NCI-H2107 treated with DMSO at 0.1 percent for 48 hours (cell line): ENCODE data around the gene FCRL6.

ENCODE experiments used
- DNase-seq: peaks from one replicate; lab custom pipeline; 2025; ENCODE audit not compliant: unreplicated experiment; lab: John Stamatoyannopoulos, UW

The FCRL6 gene

DNA sequence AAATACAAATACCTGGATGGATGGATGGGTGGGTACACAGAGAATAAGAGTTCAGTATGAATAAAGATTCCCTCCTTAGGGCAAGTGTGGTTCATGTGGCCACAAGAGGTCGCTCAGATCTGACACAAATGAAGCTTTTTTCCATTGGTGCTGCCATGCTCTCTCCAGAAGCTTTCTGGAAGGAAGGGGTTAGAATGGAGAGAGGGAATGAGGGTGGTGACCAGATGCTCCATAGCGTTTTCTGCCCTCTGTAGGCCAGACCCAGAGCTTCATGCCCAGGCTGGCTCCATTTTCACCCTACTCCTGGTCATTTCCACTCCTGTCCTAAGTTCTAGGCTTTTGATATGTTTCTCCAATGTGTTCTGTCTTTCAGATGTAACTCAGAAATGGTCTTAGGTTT is 3.3 kb upstream of the FCRL6 start:
- DNase-seq: peak; percentile 84

DNA sequence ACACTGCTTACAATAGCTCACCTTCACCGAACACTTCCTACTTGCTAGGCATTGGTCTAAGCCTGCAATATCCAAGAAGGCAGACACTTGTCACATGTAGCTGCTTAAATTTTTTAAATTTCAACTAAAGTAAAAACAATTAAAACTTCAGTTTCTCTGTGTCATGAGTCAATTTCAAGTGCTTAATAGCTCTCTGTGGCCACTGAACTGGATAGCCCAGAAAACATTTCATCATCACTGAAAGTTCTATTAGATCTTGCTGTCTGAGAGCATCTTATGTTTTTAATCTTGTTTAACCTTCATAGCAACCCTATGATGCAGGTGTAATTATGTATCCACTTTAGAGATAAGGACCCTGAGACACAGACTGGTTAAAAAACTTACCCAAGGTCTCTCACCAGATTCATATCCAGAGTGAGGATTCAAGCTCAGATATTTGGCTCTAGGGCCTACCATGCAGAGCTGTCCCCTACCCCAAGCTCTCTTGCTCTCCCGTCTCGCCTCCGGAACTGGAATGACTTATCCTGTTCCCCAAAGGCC is 2.6 kb upstream of the FCRL6 start:
- DNase-seq: no peak

GRCh38 chr1:159800177-159800930 is 1.8 kb upstream of the FCRL6 start:
- DNase-seq: peak; percentile 77

DNA sequence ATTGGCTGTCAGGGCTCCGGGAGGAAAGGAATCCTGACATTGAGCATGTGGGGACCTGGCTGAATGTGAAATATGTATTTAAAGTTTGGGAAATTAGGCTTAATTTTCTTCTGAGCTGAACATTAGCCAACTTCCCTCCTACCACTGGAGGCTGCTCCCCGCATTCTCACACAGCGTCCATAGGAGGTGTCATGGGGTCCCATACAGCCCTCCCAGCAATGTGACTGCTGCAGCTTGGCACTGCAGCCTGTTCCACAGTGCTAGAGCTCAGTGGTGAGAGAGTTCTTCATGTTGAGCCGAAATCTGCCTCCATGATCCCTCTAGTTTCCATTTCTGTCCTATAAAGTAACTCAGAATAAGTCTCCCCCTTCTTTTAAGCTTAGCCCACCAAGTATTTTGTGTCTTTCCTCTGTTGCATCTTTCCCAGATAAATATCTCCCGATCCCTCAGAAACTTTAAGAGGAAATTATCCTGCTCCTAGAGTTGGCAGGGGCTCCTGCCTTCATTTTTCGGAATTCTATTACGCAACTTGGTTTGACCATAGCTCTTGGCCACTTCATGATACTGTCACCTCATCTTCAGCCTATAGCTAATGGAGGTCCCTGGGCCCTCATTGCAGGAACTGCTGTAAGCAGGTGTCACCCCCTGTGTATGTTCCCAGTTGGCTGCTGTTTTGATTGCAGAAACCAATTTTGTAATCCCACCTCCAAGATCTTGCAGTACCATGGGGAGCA is 2.0 kb downstream of the FCRL6 start:
- DNase-seq: no peak

- DNase-seq: no peak
These were observed 2.8 kb downstream of the FCRL6 start for GRCh38 chr1:159804924-159805323.

DNA sequence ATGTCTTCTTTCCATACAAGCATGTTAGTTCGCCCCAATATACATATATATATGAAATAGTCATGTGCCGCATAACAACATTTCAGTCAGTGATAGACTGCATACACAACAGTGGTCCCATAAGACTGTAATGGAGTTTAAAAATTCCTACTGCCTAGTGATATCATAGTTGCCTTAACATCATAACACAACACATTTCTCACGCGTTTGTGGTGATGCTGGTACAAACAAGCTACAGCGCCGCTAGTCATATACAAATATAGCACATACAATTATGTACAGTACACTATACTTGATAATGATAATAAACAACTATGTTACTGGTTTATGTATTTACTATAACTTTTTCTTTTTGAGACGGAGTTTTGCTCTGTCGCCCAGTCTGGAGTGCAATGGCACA is 13.8 kb downstream of the FCRL6 start:
- no peak for DNase-seq

GRCh38 chr1:159817276-159818041 is 15.3 kb downstream of the FCRL6 start:
- peak; percentile 89 for DNase-seq

GRCh38 chr1:159821171-159821867 is 19.2 kb downstream of the FCRL6 start:
- peak; percentile 68 for DNase-seq

DNA sequence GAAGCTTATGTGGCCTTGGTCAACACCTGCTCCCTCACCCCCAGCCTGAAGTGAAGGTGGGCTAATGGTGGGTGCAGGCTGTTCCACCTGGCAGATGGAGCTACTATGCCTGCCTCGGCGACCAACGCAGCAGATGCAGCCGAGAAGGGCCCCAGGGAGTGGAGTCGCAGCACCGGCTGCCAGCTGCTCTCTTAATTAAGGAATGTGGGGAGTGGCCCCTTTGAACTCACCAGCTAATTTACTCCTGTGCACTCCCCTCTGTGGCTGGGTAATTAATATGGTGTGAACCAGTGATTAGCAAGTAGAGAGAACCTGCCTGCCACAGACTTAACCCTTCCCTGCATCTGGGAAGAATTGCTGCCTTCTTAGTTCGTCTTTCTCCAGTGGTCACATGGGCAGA is 21.2 kb downstream of the FCRL6 start:
- peak; percentile 96 for DNase-seq

GRCh38 chr1:159825564-159825963 is 23.4 kb downstream of the FCRL6 start:
- DNase-seq: no peak

- no peak for DNase-seq
These were observed 24.4 kb downstream of the FCRL6 start, which contains the start of gene SLAMF8 for GRCh38 chr1:159826441-159827101. Gene SLAMF8 (plus strand): TSS chr1:159826873. CDS start chr1:159826899, 26 bp downstream.

DNA sequence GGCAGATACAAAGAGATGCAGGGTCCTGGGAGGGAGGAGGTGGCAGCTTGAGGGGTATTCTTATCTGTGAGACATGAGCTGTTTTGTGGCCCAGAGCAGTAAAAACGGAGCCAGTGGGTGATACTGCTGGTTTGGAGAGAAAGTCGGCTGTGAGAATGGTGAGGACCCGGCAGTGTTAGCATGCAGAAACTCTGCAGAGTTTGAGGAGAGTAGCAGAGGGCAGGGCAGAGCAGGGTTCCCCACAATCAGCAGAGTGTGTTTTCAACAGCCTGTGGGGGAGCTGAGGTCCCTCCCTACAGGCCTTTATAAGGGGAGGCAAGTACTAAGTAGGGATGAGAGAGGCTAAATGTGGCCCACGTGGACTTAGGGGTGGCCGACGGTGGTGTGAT is 24.9 kb downstream of the FCRL6 start:
- no peak for DNase-seq

DNA sequence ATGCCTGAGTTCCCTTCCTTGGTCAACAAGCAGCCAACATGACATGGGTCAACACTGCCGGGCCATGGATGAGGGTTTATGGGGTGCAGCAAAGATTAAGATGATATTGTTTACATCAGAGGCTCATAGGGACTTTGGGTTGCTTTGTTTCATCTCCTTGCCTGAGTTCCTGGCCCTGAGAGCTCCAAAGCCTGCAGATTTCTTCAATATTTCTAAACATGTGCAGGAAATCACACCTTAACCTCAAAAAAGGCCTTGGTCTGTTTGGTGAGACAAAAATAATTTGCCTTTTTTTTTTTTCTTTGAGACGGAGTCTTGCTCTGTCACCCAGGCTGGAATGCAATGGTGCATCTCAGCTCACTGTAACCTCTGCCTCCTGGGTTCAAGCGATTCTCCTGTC is 25.4 kb downstream of the FCRL6 start:
- no peak for DNase-seq

GRCh38 chr1:159828176-159828575 is 26.0 kb downstream of the FCRL6 start:
- DNase-seq: peak; percentile 78

GRCh38 chr1:159828581-159829272 is 26.6 kb downstream of the FCRL6 start:
- no peak for DNase-seq

- peak; percentile 92 for DNase-seq
These were observed 27.1 kb downstream of the FCRL6 start for GRCh38 chr1:159829273-159829634.

- no peak for DNase-seq
These were observed 27.8 kb downstream of the FCRL6 start for GRCh38 chr1:159829822-159830465.

DNA sequence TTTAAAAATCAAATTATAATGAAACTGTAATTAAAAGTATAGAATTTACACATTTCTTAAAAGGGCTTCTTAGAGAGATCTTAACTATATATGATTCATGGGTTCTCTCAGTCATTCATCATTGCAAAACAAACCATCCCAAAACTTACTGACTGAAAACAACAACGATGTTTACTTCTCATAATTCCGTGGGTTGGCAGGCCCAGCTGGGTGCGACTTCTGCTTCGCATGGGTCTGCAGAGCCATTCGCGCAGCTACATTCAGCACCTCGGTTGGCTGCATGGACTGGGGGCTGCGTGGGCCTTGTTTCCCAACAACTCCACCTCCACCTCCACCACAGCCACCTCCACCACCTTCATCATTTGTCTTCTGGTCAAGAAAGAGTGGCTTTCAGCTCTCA is 28.6 kb downstream of the FCRL6 start:
- DNase-seq: no peak

- peak; percentile 44 for DNase-seq
These were observed 29.4 kb downstream of the FCRL6 start for GRCh38 chr1:159831412-159832141.
